ENCODE data around the gene NLGN1.

DNA sequence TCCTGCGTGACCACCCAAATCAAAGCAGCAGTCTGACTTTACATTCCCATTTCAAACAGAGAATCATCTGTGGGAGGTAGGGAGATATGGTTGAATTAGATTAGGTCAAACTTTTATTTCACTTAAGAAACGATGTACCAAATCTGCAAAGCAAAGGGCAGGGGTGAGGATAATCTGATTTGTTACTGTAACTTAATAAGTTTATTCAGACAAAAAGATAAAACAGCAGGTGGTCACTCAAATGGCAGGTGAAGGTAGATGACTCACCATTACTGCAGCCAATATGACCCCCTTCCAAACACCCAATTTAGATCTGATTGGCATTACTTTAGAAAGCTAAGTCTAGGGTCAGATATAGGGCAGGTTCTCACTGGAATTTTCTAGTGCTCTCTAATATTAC is 810.6 kb downstream of the NLGN1 start:
- TF ChIP-seq, protein P1, sequence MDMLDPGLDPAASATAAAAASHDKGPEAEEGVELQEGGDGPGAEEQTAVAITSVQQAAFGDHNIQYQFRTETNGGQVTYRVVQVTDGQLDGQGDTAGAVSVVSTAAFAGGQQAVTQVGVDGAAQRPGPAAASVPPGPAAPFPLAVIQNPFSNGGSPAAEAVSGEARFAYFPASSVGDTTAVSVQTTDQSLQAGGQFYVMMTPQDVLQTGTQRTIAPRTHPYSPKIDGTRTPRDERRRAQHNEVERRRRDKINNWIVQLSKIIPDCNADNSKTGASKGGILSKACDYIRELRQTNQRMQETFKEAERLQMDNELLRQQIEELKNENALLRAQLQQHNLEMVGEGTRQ (IDR thresholded peaks at IDR 0.05), result no peak
- no peak for TF ChIP-seq CTCF (IDR thresholded peaks at IDR 0.05)
- no peak for TF ChIP-seq RNF2 (IDR thresholded peaks at IDR 0.05; ENCODE audit: borderline replicate concordance, low read depth)
- TF ChIP-seq RARB (CRISPR knock-in tag; IDR thresholded peaks at IDR 0.05), result no peak
- TF ChIP-seq KDM1A (IDR thresholded peaks at IDR 0.05; ENCODE audit: low read depth), result no peak
